Measurements from ENCODE around the gene RPS25. TPM values are rescaled to one million over a fixed set of nuclear protein-coding genes. Genes with fewer than 3 reads are reported as not detected.
"Not testable (repeated sequence)": the region's sequence is repeated elsewhere in the genome, so short reads cannot be mapped to it uniquely, and the experiment has no call there.

Gene RPS25
- total RNA-seq, 1 donor from 2014 or later, result 609 TPM

DNA sequence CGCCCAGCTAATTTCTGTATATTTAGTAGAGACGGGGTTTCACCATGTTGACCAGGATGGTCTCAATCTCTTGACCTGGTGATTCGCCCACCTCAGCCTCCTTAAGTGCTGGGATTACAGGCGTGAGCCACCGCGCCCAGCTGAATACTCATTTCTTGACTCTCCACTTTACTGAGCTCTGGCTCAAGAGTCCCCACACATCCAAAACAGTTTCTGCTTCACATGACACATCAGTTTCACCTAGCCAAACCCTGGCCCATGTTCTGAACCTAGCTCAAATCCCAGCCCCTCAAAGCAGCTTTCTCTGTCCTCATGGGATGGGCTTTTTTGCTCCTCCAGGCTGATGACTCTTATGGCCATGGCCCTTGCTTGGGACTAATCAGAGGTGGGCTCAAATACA lies 29.1 kb upstream of the RPS25 start:
- TF ChIP-seq, protein P1, sequence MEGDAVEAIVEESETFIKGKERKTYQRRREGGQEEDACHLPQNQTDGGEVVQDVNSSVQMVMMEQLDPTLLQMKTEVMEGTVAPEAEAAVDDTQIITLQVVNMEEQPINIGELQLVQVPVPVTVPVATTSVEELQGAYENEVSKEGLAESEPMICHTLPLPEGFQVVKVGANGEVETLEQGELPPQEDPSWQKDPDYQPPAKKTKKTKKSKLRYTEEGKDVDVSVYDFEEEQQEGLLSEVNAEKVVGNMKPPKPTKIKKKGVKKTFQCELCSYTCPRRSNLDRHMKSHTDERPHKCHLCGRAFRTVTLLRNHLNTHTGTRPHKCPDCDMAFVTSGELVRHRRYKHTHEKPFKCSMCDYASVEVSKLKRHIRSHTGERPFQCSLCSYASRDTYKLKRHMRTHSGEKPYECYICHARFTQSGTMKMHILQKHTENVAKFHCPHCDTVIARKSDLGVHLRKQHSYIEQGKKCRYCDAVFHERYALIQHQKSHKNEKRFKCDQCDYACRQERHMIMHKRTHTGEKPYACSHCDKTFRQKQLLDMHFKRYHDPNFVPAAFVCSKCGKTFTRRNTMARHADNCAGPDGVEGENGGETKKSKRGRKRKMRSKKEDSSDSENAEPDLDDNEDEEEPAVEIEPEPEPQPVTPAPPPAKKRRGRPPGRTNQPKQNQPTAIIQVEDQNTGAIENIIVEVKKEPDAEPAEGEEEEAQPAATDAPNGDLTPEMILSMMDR (IDR thresholded peaks at IDR 0.05), result no peak

DNA sequence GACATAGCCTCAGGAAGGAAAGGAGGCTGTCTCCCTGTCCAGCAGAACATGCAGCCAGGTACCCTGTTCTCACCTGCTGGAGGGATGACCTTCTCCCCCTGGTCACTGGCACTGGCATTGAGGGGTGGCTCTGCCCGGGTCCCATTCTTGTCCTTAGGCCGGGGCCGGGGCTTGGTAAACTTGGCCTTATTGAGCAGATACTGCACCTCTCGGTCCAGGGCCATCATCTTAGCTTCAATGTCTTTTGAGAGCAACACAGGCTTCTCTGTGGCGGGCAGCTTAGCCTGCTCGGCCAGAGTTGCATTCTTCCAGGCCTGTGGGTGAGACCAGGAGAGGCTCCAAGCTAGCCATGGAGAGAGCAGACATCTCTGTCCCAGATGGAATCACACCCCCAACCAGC lies 28.3 kb upstream of the RPS25 start:
- no peaks in the 10 kb centered on the region for H3K27me3 Mint-ChIP-seq (ENCODE audit: low read depth)
- no peak overlapping the region for H3K4me3 Mint-ChIP-seq (ENCODE audit: unreplicated experiment)
- H3K27ac Mint-ChIP-seq (ENCODE audit: unreplicated experiment), result no peak overlapping the region
- DNase-seq (ENCODE audit: low spot score), result no peak
- peaks cover 5% of the 10 kb centered on the region for H3K4me1 Mint-ChIP-seq (ENCODE audit: low read depth)
- H3K36me3 Mint-ChIP-seq (ENCODE audit: low read depth), result peaks cover 39% of the 10 kb centered on the region
- TF ChIP-seq, protein P1 (IDR thresholded peaks at IDR 0.05), result no peak
- no peaks in the 10 kb centered on the region for H3K9me3 Mint-ChIP-seq (ENCODE audit: low read depth)

More for the DNA sequence above, 29.1 kb upstream of the RPS25 start:
- no peak for DNase-seq (ENCODE audit: low spot score)
- H3K9me3 Mint-ChIP-seq (ENCODE audit: low read depth), result no peaks in the 10 kb centered on the region
- H3K27me3 Mint-ChIP-seq (ENCODE audit: low read depth), result no peaks in the 10 kb centered on the region
- H3K27ac Mint-ChIP-seq (ENCODE audit: unreplicated experiment), result no peak overlapping the region
- H3K4me1 Mint-ChIP-seq (ENCODE audit: low read depth), result no peaks in the 10 kb centered on the region
- H3K4me3 Mint-ChIP-seq (ENCODE audit: unreplicated experiment), result no peak overlapping the region
- peaks cover 41% of the 10 kb centered on the region for H3K36me3 Mint-ChIP-seq (ENCODE audit: low read depth)

DNA sequence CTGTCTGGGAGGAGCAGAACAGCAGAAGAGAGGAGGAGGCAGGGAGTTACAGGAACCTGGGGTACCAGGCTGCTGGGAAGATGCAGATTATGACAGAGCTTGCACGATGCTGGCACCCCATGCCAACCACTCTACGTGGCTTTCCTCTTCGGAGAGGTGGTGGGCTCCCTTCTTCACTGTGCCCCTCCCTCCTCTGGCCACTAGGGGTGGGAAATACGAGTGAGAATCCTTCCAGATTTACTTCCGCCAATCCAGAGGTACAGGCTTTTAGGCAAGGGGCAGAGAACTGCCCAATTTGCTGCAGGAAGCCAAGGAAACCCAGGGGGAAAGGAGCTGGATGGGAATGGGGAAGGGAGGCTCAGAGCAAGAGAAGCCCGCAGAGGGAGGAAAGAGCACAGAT lies 26.6 kb upstream of the RPS25 start:
- Mint-ChIP-seq H3K4me1 (ENCODE audit: low read depth) (peaks cover 5% of the 10 kb centered on the region), H3K27me3 (ENCODE audit: low read depth) (no peaks in the 10 kb centered on the region), H3K27ac (ENCODE audit: unreplicated experiment) (no peak overlapping the region), H3K9me3 (ENCODE audit: low read depth) (no peaks in the 10 kb centered on the region), H3K4me3 (ENCODE audit: unreplicated experiment) (no peak overlapping the region), H3K36me3 (ENCODE audit: low read depth) (peaks cover 30% of the 10 kb centered on the region)
- TF ChIP-seq, protein P1 (IDR thresholded peaks at IDR 0.05), result peak; percentile 33
- DNase-seq (ENCODE audit: low spot score), result no peak

DNA sequence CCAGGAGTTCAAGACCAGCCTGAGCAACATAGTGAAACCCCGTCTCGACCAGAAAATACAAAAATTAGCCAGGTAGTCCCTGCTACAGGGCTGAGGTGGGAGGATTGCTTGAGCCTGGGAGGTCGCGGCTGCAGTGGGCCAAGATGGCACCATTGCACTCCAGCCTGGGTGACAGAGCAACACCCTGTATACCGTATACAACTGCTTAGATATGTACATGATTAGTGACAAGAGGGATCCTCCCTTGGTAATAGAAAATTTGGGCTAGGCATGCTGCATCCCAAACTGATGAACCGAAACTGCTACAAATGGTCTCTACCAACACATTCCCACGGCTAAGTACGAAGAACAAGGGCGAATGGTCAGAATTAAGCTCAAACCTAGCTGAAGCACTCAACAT lies 24.8 kb upstream of the RPS25 start:
- H3K27ac Mint-ChIP-seq (ENCODE audit: unreplicated experiment), result no peak overlapping the region
- H3K4me3 Mint-ChIP-seq (ENCODE audit: unreplicated experiment), result no peak overlapping the region
- H3K9me3 Mint-ChIP-seq (ENCODE audit: low read depth), result no peaks in the 10 kb centered on the region
- H3K27me3 Mint-ChIP-seq (ENCODE audit: low read depth), result no peaks in the 10 kb centered on the region
- peaks cover 5% of the 10 kb centered on the region for H3K4me1 Mint-ChIP-seq (ENCODE audit: low read depth)
- H3K36me3 Mint-ChIP-seq (ENCODE audit: low read depth), result peaks cover 17% of the 10 kb centered on the region
- DNase-seq (ENCODE audit: low spot score), result no peak
- TF ChIP-seq, protein P1 (IDR thresholded peaks at IDR 0.05), result no peak

DNA sequence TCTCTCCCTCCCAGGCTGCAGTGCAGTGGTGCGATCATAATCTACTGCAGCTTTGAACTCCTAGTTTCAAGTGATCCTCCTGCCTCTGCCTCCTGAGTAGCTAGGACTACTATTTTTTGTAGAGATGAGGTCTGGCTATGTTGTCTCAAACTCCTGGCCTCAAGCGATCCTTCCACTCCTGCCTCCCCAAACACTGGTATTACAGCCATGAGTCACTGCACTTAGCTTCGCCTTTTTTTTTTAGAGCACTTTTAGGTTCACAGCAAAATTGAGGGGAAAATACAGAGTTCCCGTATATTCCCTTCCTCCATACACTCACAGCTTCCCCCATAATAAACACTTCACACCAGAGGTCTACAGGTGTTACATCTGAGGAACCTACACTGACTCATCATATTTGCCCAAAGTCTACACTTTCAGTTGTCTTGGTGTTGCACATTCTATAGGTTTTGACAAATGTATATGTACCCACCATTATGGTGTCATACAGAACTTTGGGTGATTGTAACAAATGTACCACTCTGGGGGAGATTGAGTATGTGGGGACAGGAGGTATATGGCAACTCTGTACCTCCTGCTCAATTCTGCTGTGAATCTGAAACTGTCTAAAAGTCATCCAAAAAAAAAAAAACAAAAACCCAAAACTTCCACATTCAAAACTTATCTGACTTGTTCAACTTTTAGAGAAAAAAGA lies 23.8 kb upstream of the RPS25 start:
- no peak for DNase-seq (ENCODE audit: low spot score)
- H3K36me3 Mint-ChIP-seq (ENCODE audit: low read depth), result peaks cover 12% of the 10 kb centered on the region
- no peaks in the 10 kb centered on the region for H3K27me3 Mint-ChIP-seq (ENCODE audit: low read depth)
- no peak overlapping the region for H3K4me3 Mint-ChIP-seq (ENCODE audit: unreplicated experiment)
- no peaks in the 10 kb centered on the region for H3K9me3 Mint-ChIP-seq (ENCODE audit: low read depth)
- peaks cover 5% of the 10 kb centered on the region for H3K4me1 Mint-ChIP-seq (ENCODE audit: low read depth)
- H3K27ac Mint-ChIP-seq (ENCODE audit: unreplicated experiment), result no peak overlapping the region
- TF ChIP-seq, protein P1 (IDR thresholded peaks at IDR 0.05), result no peak

DNA sequence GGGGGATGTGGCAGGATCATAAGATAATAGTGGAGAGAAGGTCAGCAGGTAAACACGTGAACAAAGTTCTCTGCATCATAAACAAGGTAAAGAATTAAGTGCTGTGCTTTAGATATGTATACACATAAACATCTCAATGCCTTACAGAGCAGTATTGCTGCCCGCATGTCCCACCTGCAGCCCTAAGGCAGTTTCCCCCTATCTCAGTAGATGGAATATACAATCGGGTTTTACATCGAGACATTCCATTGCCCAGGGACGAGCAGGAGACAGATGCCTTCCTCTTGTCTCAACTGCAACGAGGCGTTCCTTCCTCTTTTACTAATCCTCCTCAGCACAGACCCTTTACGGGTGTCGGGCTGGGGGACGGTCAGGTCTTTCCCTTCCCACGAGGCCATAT lies 21.3 kb upstream of the RPS25 start:
- not testable (repeated sequence) for DNase-seq (ENCODE audit: low spot score); H3K9me3 Mint-ChIP-seq (ENCODE audit: low read depth); H3K27me3 Mint-ChIP-seq (ENCODE audit: low read depth); H3K36me3 Mint-ChIP-seq (ENCODE audit: low read depth); H3K4me3 Mint-ChIP-seq (ENCODE audit: unreplicated experiment); H3K4me1 Mint-ChIP-seq (ENCODE audit: low read depth); H3K27ac Mint-ChIP-seq (ENCODE audit: unreplicated experiment)
